ENCODE results near the gene MED9. TPM values are rescaled to one million over a fixed set of nuclear protein-coding genes. Genes with fewer than 3 reads are reported as not detected.

The MED9 gene
- total RNA-seq, 3 donors from 2014 or later = 17.9 to 23.1 (median 20.3) TPM

GRCh38 chr17:17506181-17506741 lies 29.5 kb downstream of the MED9 start:
- TF ChIP-seq CTCF (IDR thresholded peaks at IDR 0.05) = no peak
- H3K4me3 ChIP-seq = no peak overlapping the region
- H3K36me3 ChIP-seq (ENCODE audit: low read depth) = no peaks in the 10 kb centered on the region
- DNase-seq (peak; percentile 48 to 57 (median 55)), ATAC-seq (peak; percentile 69)
- H3K4me1 ChIP-seq (ENCODE audit: low read depth) = no peaks in the 10 kb centered on the region
- no peaks in the 10 kb centered on the region for H3K9me3 ChIP-seq
- intact Hi-C loops (cut with DNase I, micrococcal nuclease) = loop anchor here (10.0 kb wide), 2 partner anchors 59 to 119 kb away; no protein-coding TSS in a partner anchor

GRCh38 chr17:17506893-17507464 lies 30.2 kb downstream of the MED9 start:
- DNase-seq (peak; percentile 45 to 59 (median 58)), ATAC-seq (peak; percentile 41)
- Histone ChIP-seq H3K9me3 (no peaks in the 10 kb centered on the region), H3K4me1 (ENCODE audit: low read depth) (no peaks in the 10 kb centered on the region), H3K36me3 (ENCODE audit: low read depth) (no peaks in the 10 kb centered on the region), H3K4me3 (no peak overlapping the region)
- intact Hi-C loops (cut with DNase I, micrococcal nuclease) = loop anchor here (10.0 kb wide), 2 partner anchors 58 to 118 kb away; no protein-coding TSS in a partner anchor
- no peak for TF ChIP-seq CTCF (IDR thresholded peaks at IDR 0.05)

- ATAC-seq (no peak), DNase-seq (peak in 2 of 3 donors; percentile 19 to 42)
- Histone ChIP-seq H3K36me3 (ENCODE audit: low read depth) (no peaks in the 10 kb centered on the region), H3K4me3 (no peak overlapping the region), H3K9me3 (no peaks in the 10 kb centered on the region), H3K4me1 (ENCODE audit: low read depth) (no peaks in the 10 kb centered on the region)
- no peak for TF ChIP-seq CTCF (IDR thresholded peaks at IDR 0.05)
- intact Hi-C loops (cut with DNase I, micrococcal nuclease) = loop anchor here (10.0 kb wide), 2 partner anchors 57 to 117 kb away; no protein-coding TSS in a partner anchor
Measured at GRCh38 chr17:17507465-17508011, 30.7 kb downstream of the MED9 start.

GRCh38 chr17:17508019-17508535 lies 31.3 kb downstream of the MED9 start:
- ATAC-seq = no peak
- Histone ChIP-seq H3K36me3 (ENCODE audit: low read depth) (no peaks in the 10 kb centered on the region), H3K4me1 (ENCODE audit: low read depth) (no peaks in the 10 kb centered on the region), H3K9me3 (no peaks in the 10 kb centered on the region), H3K4me3 (no peak overlapping the region)
- intact Hi-C loops (cut with DNase I, micrococcal nuclease) = loop anchor here (10.0 kb wide), 2 partner anchors 57 to 117 kb away; no protein-coding TSS in a partner anchor
- DNase-seq = peak in 2 of 3 donors; percentile 4 to 25
- no peak for TF ChIP-seq CTCF (IDR thresholded peaks at IDR 0.05)

- intact Hi-C loops (cut with DNase I, micrococcal nuclease) = loop anchor here (10.0 kb wide), 2 partner anchors 56 to 116 kb away; no protein-coding TSS in a partner anchor
- TF ChIP-seq CTCF (IDR thresholded peaks at IDR 0.05) = no peak
- H3K4me1 ChIP-seq (ENCODE audit: low read depth) = no peaks in the 10 kb centered on the region
- no peak overlapping the region for H3K4me3 ChIP-seq
- no peaks in the 10 kb centered on the region for H3K9me3 ChIP-seq
- ATAC-seq (no peak), DNase-seq (peak in 2 of 3 donors; percentile 16 to 29)
- no peaks in the 10 kb centered on the region for H3K36me3 ChIP-seq (ENCODE audit: low read depth)
Measured at GRCh38 chr17:17508646-17509591, 32.1 kb downstream of the MED9 start.
